H9 (cell line): Measurements from ENCODE around the gene MAP3K8. TPM values are rescaled to one million over a fixed set of nuclear protein-coding genes. Genes with fewer than 3 reads are reported as not detected.

ENCODE experiments used
- DNase-seq: peaks from one replicate; pipeline ENCODE4 v3.0.0-alpha.2; 2017
- H2AFZ ChIP-seq: one replicate; pipeline ENCODE4 v1.6.1; 2013; ENCODE audit warnings: mild to moderate bottlenecking, low read length, control low read depth, moderate library complexity
- H2AK5ac ChIP-seq: 2 replicates; pipeline ENCODE4 v1.6.1; 2013; ENCODE audit warnings: low read length, control low read depth, mixed read lengths; ENCODE audit not compliant: insufficient read length
- H2BK120ac ChIP-seq: one replicate; pipeline ENCODE4 v1.6.1; 2013; ENCODE audit warnings: low read depth, mild to moderate bottlenecking, low read length, control low read depth, inconsistent platforms; ENCODE audit not compliant: poor library complexity, severe bottlenecking
- H2BK12ac ChIP-seq: 2 replicates; pipeline ENCODE4 v1.6.1; 2013; ENCODE audit warnings: low read length, control low read depth, mixed read lengths, low read depth; ENCODE audit not compliant: insufficient read length
- H2BK15ac ChIP-seq: 2 replicates; pipeline ENCODE4 v1.6.1; 2013; ENCODE audit warnings: low read depth, low read length, control low read depth
- H2BK20ac ChIP-seq: one replicate; pipeline ENCODE4 v1.6.1; 2013; ENCODE audit warnings: low read depth, mild to moderate bottlenecking, low read length, control low read depth, inconsistent platforms; ENCODE audit not compliant: poor library complexity, severe bottlenecking
- H2BK5ac ChIP-seq: 2 replicates; pipeline ENCODE4 v1.6.1; 2013; ENCODE audit warnings: low read length, control low read depth, mixed read lengths; ENCODE audit not compliant: insufficient read length
- H3K14ac ChIP-seq: 2 replicates; pipeline ENCODE4 v1.6.1; 2013; ENCODE audit warnings: low read length, control low read depth; ENCODE audit not compliant: insufficient read depth
- H3K18ac ChIP-seq: 2 replicates; pipeline ENCODE4 v1.6.1; 2013; ENCODE audit warnings: low read depth, mild to moderate bottlenecking, mixed read lengths, low read length, control low read depth; ENCODE audit not compliant: insufficient read length
- H3K23ac ChIP-seq: 2 replicates; pipeline ENCODE4 v1.6.1; 2013; ENCODE audit warnings: low read length, control low read depth, mixed read lengths, low read depth; ENCODE audit not compliant: insufficient read length
- H3K23me2 ChIP-seq: 2 replicates; pipeline ENCODE4 v1.6.1; 2013; ENCODE audit warnings: low read depth, mild to moderate bottlenecking, mixed read lengths, low read length, control low read depth; ENCODE audit not compliant: insufficient read length, poor library complexity, severe bottlenecking
- H3K27ac ChIP-seq: 2 replicates; pipeline ENCODE4 v1.5.1; 2013; ENCODE audit warnings: low read length, control low read depth, mixed read lengths, low read depth; ENCODE audit not compliant: insufficient read length
- H3K27me3 ChIP-seq: 2 replicates; pipeline ENCODE4 v1.6.1; 2013; ENCODE audit warnings: low read length, control low read depth, inconsistent platforms; ENCODE audit not compliant: insufficient read depth
- H3K4ac ChIP-seq: 2 replicates; pipeline ENCODE4 v1.6.1; 2013; ENCODE audit warnings: low read depth, mild to moderate bottlenecking, control low read depth, inconsistent platforms, low read length, moderate library complexity
- H3K4me1 ChIP-seq: 2 replicates; pipeline ENCODE4 v1.6.1; 2013; ENCODE audit warnings: low read length, control low read depth, inconsistent platforms; ENCODE audit not compliant: insufficient read depth
- H3K4me2 ChIP-seq: 2 replicates; pipeline ENCODE4 v1.6.1; 2013; ENCODE audit warnings: low read length, control low read depth, mixed read lengths; ENCODE audit not compliant: insufficient read length, insufficient read depth
- H3K56ac ChIP-seq: 2 replicates; pipeline ENCODE4 v1.6.1; 2013; ENCODE audit warnings: low read depth, mild to moderate bottlenecking, mixed read lengths, low read length, control low read depth; ENCODE audit not compliant: insufficient read length
- H3K79me1 ChIP-seq: 2 replicates; pipeline ENCODE4 v1.6.1; 2013; ENCODE audit warnings: low read depth, mild to moderate bottlenecking, moderate library complexity, low read length, control low read depth, inconsistent platforms; ENCODE audit not compliant: insufficient read depth, poor library complexity, severe bottlenecking
- H3K79me2 ChIP-seq: 2 replicates; pipeline ENCODE4 v1.6.1; 2013; ENCODE audit warnings: low read length, control low read depth, inconsistent platforms; ENCODE audit not compliant: insufficient read depth
- H3K9ac ChIP-seq: 2 replicates; pipeline ENCODE4 v1.6.1; 2013; ENCODE audit warnings: low read length, control low read depth, mixed read lengths; ENCODE audit not compliant: insufficient read length; ENCODE audit errors: extremely low read depth
- H3K9me3 ChIP-seq: one replicate; pipeline ENCODE4 v1.6.1; 2013; ENCODE audit warnings: low read depth, low read length, inconsistent platforms; ENCODE audit not compliant: control insufficient read depth
- H3T11ph ChIP-seq: one replicate; pipeline ENCODE4 v1.6.1; 2013; ENCODE audit warnings: mild to moderate bottlenecking, low read length, control low read depth, inconsistent platforms
- H4K20me1 ChIP-seq: one replicate; pipeline ENCODE4 v1.6.1; 2013; ENCODE audit not compliant: control insufficient read depth, insufficient read length, insufficient read depth
- H4K5ac ChIP-seq: 2 replicates; pipeline ENCODE4 v1.6.1; 2013; ENCODE audit warnings: low read depth, mild to moderate bottlenecking, mixed read lengths, low read length, control low read depth; ENCODE audit not compliant: insufficient read length
- H4K8ac ChIP-seq: replicated peaks from 2 replicates; pipeline ENCODE4 v1.6.1; 2013; ENCODE audit warnings: low read length, control low read depth, mixed read lengths, low read depth; ENCODE audit not compliant: insufficient read length
- H4K91ac ChIP-seq: 2 replicates; pipeline ENCODE4 v1.6.1; 2013; ENCODE audit warnings: low read depth, mild to moderate bottlenecking, moderate library complexity, mixed read lengths, low read length, control low read depth; ENCODE audit not compliant: insufficient read length
- H3K27ac Mint-ChIP-seq, 3 experiments: 2 replicates in 2 of 3; 3 replicates in 1 of 3; pipeline ENCODE4 v1.8.0; 2020 to 2021; ENCODE audit warnings: mixed read lengths in 3 of 3, mild to moderate bottlenecking in 1 of 3, moderate library complexity in 1 of 3
- H3K27me3 Mint-ChIP-seq: 2 replicates; pipeline ENCODE4 v1.8.0; 2021; ENCODE audit warnings: low read depth, mild to moderate bottlenecking, moderate library complexity, mixed read lengths
- H3K36me3 Mint-ChIP-seq, 3 experiments: 2 replicates in 2 of 3; 3 replicates in 1 of 3; pipeline ENCODE4 v1.8.0; 2020 to 2021; ENCODE audit warnings: low read depth in 3 of 3, mixed read lengths in 3 of 3; ENCODE audit not compliant: insufficient read depth in 1 of 3
- H3K4me1 Mint-ChIP-seq, 2 experiments: 2 replicates each; pipeline ENCODE4 v1.8.0; 2020; ENCODE audit warnings: mixed read lengths in 2 of 2
- H3K4me3 Mint-ChIP-seq, 2 experiments: 2 replicates in 1 of 2; 3 replicates in 1 of 2; pipeline ENCODE4 v1.8.0; 2020 to 2021; ENCODE audit warnings: mild to moderate bottlenecking in 2 of 2, mixed read lengths in 2 of 2, moderate library complexity in 1 of 2
- H3K9me3 Mint-ChIP-seq, 2 experiments: 2 replicates in 1 of 2; 3 replicates in 1 of 2; pipeline ENCODE4 v1.8.0; 2020; ENCODE audit warnings: mild to moderate bottlenecking in 2 of 2, mixed read lengths in 2 of 2, moderate library complexity in 1 of 2
- WGBS: extraction: QIAGEN DNeasy Blood & Tissue Kit; methylation state at CpG from one replicate; pipeline ENCODE4 v1.1.7; 2013; ENCODE audit warnings: missing lambda C conversion rate, low lambda C conversion rate, mixed read lengths; ENCODE audit not compliant: insufficient read length; ENCODE audit errors: extremely low coverage; 5-methylcytosine and 5-hydroxymethylcytosine counted together
- long read RNA-seq: library from polyadenylated mRNA; unstranded; transcript quantifications from one replicate; pipeline ENCODE4 v2.0.0, GENCODE V29; 2020
- total RNA-seq: library from RNA; stranded (reverse); gene quantifications from 2 replicates; pipeline ENCODE4 v1.2.1, GENCODE V29; 2021
- TF ChIP-seq, protein P1 (sequence below): fragments of 200-600 bp; sonication (generic); conservative IDR thresholded peaks from 3 replicates; pipeline ENCODE4 v1.8.0; 2021; ENCODE audit warnings: antibody characterized with exemption, mild to moderate bottlenecking

MAP3K8 gene
- 1.8 and 3.5 TPM in 2 replicates for total RNA-seq
- long read RNA-seq, partial matches to known transcripts: 3 of 8 reads
- long read RNA-seq, other reads (novel, unspliced or antisense): 1 of 8 reads

DNA sequence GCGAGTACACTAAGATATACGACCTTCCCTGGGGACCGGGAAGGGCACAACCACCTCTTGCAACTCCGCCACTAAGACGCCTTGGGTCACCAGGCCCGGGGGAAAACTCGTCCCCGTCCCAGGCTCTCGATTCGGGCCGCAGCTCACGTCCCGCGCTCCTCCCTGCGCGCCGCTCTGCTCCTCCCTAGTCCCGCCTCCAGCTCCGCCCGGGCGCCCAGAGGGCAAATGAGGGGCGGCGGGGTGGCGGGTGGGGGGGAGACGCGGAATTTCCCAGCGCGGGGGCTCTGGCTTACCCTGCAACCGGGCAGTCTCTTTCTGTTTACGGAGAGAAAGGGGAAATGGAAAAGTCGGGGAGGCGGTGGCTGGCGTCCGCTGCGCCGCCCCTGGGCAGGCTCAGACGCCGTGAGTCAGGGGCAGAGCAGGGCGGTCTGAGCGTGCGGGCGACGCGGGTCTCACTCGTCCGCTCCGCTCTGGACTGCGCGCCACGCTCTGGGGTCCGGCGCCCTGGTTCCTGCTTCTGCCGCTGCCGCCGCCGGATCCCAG lies at the start of gene MAP3K8:
TSS of gene MAP3K8 (plus strand) at position 455 of the 543 bp plus-strand sequence. CDS start 4,755 bp downstream, outside the sequence.
- Mint-ChIP-seq H3K27me3 (peaks cover 55% of the 10 kb centered on the region), H3K9me3 (no peaks in the 10 kb centered on the region), H3K4me3 (peak within 1 kb of the TSS; percentile 73 to 90), H3K36me3 (peaks cover 0 to 2% (median 0%) of the 10 kb centered on the region in 3 experiments; a peak in 4 of 7 replicates), H3K4me1 (peaks cover 43 to 52% of the 10 kb centered on the region in 2 experiments), H3K27ac (peak within 1 kb of the TSS; percentile 53 to 78 (median 73); a peak in 5 of 7 replicates)
- no peaks in the 10 kb centered on the region for H3K79me1 ChIP-seq
- H2BK120ac ChIP-seq: no peak within 1 kb of the TSS
- H3K18ac ChIP-seq: peak within 1 kb of the TSS; percentile 79
- H4K5ac ChIP-seq: no peak within 1 kb of the TSS
- no peak within 1 kb of the TSS for H2AK5ac ChIP-seq
- no peak within 1 kb of the TSS; the same call in 1 of the 2 replicates for H3K4ac ChIP-seq
- peaks cover 9% of the 10 kb centered on the region; the same call in 1 of the 2 replicates for H3K27me3 ChIP-seq
- peak; percentile 90 for DNase-seq
- H2BK5ac ChIP-seq: no peak within 1 kb of the TSS
- H3K9ac ChIP-seq: peak within 1 kb of the TSS; percentile 37
- H3K23ac ChIP-seq: no peak within 1 kb of the TSS
- peak within 1 kb of the TSS; percentile 91 for H3K14ac ChIP-seq
- no peak within 1 kb of the TSS for H2BK20ac ChIP-seq
- H4K8ac ChIP-seq: no peak within 1 kb of the TSS
- H3K56ac ChIP-seq: no peak within 1 kb of the TSS
- H2AFZ ChIP-seq: no peak within 1 kb of the TSS
- H2BK15ac ChIP-seq: no peak within 1 kb of the TSS
- no peak within 1 kb of the TSS for H3T11ph ChIP-seq
- WGBS: no CpG with 5 or more reads among the region's 56 CpGs
- no peaks in the 10 kb centered on the region for H3K9me3 ChIP-seq
- H3K27ac ChIP-seq: no peak within 1 kb of the TSS
- H3K79me2 ChIP-seq: no peaks in the 10 kb centered on the region
- no peak within 1 kb of the TSS for H2BK12ac ChIP-seq
- no peak within 1 kb of the TSS for H4K91ac ChIP-seq
- H3K23me2 ChIP-seq: peaks cover 17% of the 10 kb centered on the region
- peak within 1 kb of the TSS; percentile 94 for H3K4me2 ChIP-seq
- TF ChIP-seq, protein P1, sequence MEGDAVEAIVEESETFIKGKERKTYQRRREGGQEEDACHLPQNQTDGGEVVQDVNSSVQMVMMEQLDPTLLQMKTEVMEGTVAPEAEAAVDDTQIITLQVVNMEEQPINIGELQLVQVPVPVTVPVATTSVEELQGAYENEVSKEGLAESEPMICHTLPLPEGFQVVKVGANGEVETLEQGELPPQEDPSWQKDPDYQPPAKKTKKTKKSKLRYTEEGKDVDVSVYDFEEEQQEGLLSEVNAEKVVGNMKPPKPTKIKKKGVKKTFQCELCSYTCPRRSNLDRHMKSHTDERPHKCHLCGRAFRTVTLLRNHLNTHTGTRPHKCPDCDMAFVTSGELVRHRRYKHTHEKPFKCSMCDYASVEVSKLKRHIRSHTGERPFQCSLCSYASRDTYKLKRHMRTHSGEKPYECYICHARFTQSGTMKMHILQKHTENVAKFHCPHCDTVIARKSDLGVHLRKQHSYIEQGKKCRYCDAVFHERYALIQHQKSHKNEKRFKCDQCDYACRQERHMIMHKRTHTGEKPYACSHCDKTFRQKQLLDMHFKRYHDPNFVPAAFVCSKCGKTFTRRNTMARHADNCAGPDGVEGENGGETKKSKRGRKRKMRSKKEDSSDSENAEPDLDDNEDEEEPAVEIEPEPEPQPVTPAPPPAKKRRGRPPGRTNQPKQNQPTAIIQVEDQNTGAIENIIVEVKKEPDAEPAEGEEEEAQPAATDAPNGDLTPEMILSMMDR: no peak
- peaks cover 14% of the 10 kb centered on the region; the same call in 1 of the 2 replicates for H3K4me1 ChIP-seq
- H4K20me1 ChIP-seq: no peaks in the 10 kb centered on the region
